Peyer's patch (tissue), 4 donors: ENCODE data around the gene DGKI. TPM values are rescaled to one million over a fixed set of nuclear protein-coding genes. Genes with fewer than 3 reads are reported as not detected.

Experiments used
- DNase-seq, 3 donors: peaks; one replicate each; pipeline ENCODE4 v3.0.0-alpha.2; 2017 to 2019
- H3K27ac ChIP-seq, 4 donors: fragments of 200-600 bp; sonication (generic); one replicate each; pipeline ENCODE4 v1.5.1; 2016 to 2019
- H3K27me3 ChIP-seq, 2 donors: fragments of 200-600 bp; sonication (generic); one replicate each; pipeline ENCODE4 v1.5.1; 2019
- H3K36me3 ChIP-seq, 3 donors: fragments of 200-600 bp; sonication (generic); one replicate each; pipeline ENCODE4 v1.5.1; 2016 to 2019
- H3K4me1 ChIP-seq, 4 donors: fragments of 200-600 bp; sonication (generic); one replicate each; pipeline ENCODE4 v1.5.1; 2016 to 2019
- H3K4me3 ChIP-seq, 4 donors: fragments of 200-600 bp; sonication (generic); 1 replicate in 3 of 4; 2 replicates in 1 of 4; pipeline ENCODE4 v1.5.1; 2016 to 2019; ENCODE audit warnings: mild to moderate bottlenecking in 1 of 4
- H3K9me3 ChIP-seq, 4 donors: fragments of 200-600 bp; sonication (generic); one replicate each; pipeline ENCODE4 v1.5.1; 2016 to 2019; ENCODE audit warnings: mild to moderate bottlenecking in 1 of 4
- CTCF ChIP-seq, 6 experiments: fragments of 450-650 bp in 4 of 6; fragments of 200-600 bp in 2 of 6; sonication (generic) in 1 of 6; IDR thresholded peaks; one replicate each; pipeline ENCODE4 v1.5.1; 2017 to 2019; ENCODE audit warnings: antibody characterized with exemption in 6 of 6, mild to moderate bottlenecking in 3 of 6, moderate library complexity in 1 of 6
- POLR2A ChIP-seq, 2 donors: fragments of 450-650 bp; IDR thresholded peaks; one replicate each; pipeline ENCODE4 v1.5.1; 2017; ENCODE audit warnings: antibody characterized with exemption in 2 of 2, mild to moderate bottlenecking in 2 of 2, moderate library complexity in 2 of 2
- total RNA-seq, 4 donors: library from RNA; depleted of rRNA; stranded (reverse); fragments of >200 nt; gene quantifications; one replicate each; pipeline ENCODE4 v1.1.0, GENCODE V29; 2016

DGKI gene
- total RNA-seq, 4 donors from 2014 or later, result 0.19 to 0.40 (median 0.35) TPM; not detected in 1

GRCh38 chr7:137753948-137754851 is 92.6 kb downstream of the DGKI start:
- TF ChIP-seq CTCF (IDR thresholded peaks at IDR 0.05) (no peak), POLR2A (IDR thresholded peaks at IDR 0.05) (no peak)

GRCh38 chr7:137753575-137753947 is 93.2 kb downstream of the DGKI start:
- TF ChIP-seq CTCF (IDR thresholded peaks at IDR 0.05), result no peak
- no peak for TF ChIP-seq POLR2A (IDR thresholded peaks at IDR 0.05)
- H3K27me3 ChIP-seq, result no peaks in the 10 kb centered on the region
- H3K9me3 ChIP-seq, result no peaks in the 10 kb centered on the region
- no peak for DNase-seq
- H3K27ac ChIP-seq, result no peak overlapping the region
- H3K4me1 ChIP-seq, result no peaks in the 10 kb centered on the region
- no peaks in the 10 kb centered on the region for H3K36me3 ChIP-seq
- no peak overlapping the region for H3K4me3 ChIP-seq

More at GRCh38 chr7:137753948-137754851, 92.6 kb downstream of the DGKI start:
- DNase-seq, result no peak
- Histone ChIP-seq H3K9me3 (no peaks in the 10 kb centered on the region), H3K27ac (no peak overlapping the region), H3K4me1 (no peaks in the 10 kb centered on the region), H3K27me3 (no peaks in the 10 kb centered on the region), H3K36me3 (no peaks in the 10 kb centered on the region), H3K4me3 (no peak overlapping the region)

GRCh38 chr7:137753067-137753466 is 93.7 kb downstream of the DGKI start:
- H3K9me3 ChIP-seq, result no peaks in the 10 kb centered on the region
- no peak overlapping the region for H3K4me3 ChIP-seq
- TF ChIP-seq CTCF (IDR thresholded peaks at IDR 0.05), result no peak
- no peak for TF ChIP-seq POLR2A (IDR thresholded peaks at IDR 0.05)
- H3K27ac ChIP-seq, result no peak overlapping the region
- H3K4me1 ChIP-seq, result no peaks in the 10 kb centered on the region
- no peak for DNase-seq
- no peaks in the 10 kb centered on the region for H3K36me3 ChIP-seq
- no peaks in the 10 kb centered on the region for H3K27me3 ChIP-seq

- Histone ChIP-seq H3K4me3 (no peak overlapping the region), H3K36me3 (no peaks in the 10 kb centered on the region), H3K9me3 (no peaks in the 10 kb centered on the region), H3K27me3 (no peaks in the 10 kb centered on the region), H3K27ac (no peak overlapping the region), H3K4me1 (no peaks in the 10 kb centered on the region)
- TF ChIP-seq POLR2A (IDR thresholded peaks at IDR 0.05) (no peak), CTCF (IDR thresholded peaks at IDR 0.05) (no peak)
- DNase-seq, result no peak
Observed at GRCh38 chr7:137751361-137752009, 95.3 kb downstream of the DGKI start.

GRCh38 chr7:137747359-137748031 is 99.3 kb downstream of the DGKI start:
- DNase-seq, result no peak
- TF ChIP-seq POLR2A (IDR thresholded peaks at IDR 0.05) (no peak), CTCF (IDR thresholded peaks at IDR 0.05) (no peak)

More at GRCh38 chr7:137747359-137748031, 99.3 kb downstream of the DGKI start:
- no peaks in the 10 kb centered on the region for H3K4me1 ChIP-seq
- H3K9me3 ChIP-seq, result no peaks in the 10 kb centered on the region
- H3K27me3 ChIP-seq, result no peaks in the 10 kb centered on the region
- H3K27ac ChIP-seq, result no peak overlapping the region
- H3K36me3 ChIP-seq, result no peaks in the 10 kb centered on the region
- no peak overlapping the region for H3K4me3 ChIP-seq
